HCT116 (cell line): ENCODE data around the gene PTGR2.

Source experiments
- CTCF ChIP-seq, 3 experiments: fragments of 200-600 bp in 1 of 3; sonication (generic) in 1 of 3; IDR thresholded peaks in 2 of 3; conservative IDR thresholded peaks in 1 of 3; 2 replicates each; pipeline ENCODE4 v1.5.1; 2012 to 2017; ENCODE audit warnings: low read depth in 2 of 3, low read length in 2 of 3, antibody characterized with exemption in 1 of 3, borderline replicate concordance in 1 of 3, control low read depth in 1 of 3, mild to moderate bottlenecking in 1 of 3, mixed read lengths in 1 of 3, mixed run types in 1 of 3, moderate library complexity in 1 of 3; ENCODE audit not compliant: insufficient read depth in 1 of 3
- ELF1 ChIP-seq: IDR thresholded peaks from 2 replicates; pipeline ENCODE4 v1.6.1; 2012; ENCODE audit warnings: low read depth, borderline replicate concordance
- EZH2 ChIP-seq: fragments of 200-600 bp; sonication (generic); IDR thresholded peaks from 2 replicates; pipeline ENCODE4 v1.6.1; 2017; ENCODE audit warnings: antibody characterized with exemption, mixed run types
- EZH2phosphoT487 ChIP-seq: fragments of 200-600 bp; IDR thresholded peaks from 2 replicates; pipeline ENCODE4 v1.6.1; 2018; ENCODE audit warnings: antibody characterized with exemption, borderline replicate concordance
- MAX ChIP-seq: IDR thresholded peaks from 2 replicates; pipeline ENCODE4 v1.6.1; 2012
- POLR2A ChIP-seq: IDR thresholded peaks from 2 replicates; pipeline ENCODE4 v1.7.0; 2011; ENCODE audit warnings: borderline replicate concordance; ENCODE audit not compliant: insufficient read depth, insufficient read length; ENCODE audit errors: extremely low read depth
- POLR2AphosphoS5 ChIP-seq: IDR thresholded peaks from 2 replicates; pipeline ENCODE4 v1.6.1; 2011; ENCODE audit warnings: mild to moderate bottlenecking, low read depth, low read length, moderate library complexity
- REST ChIP-seq: IDR thresholded peaks from 2 replicates; pipeline ENCODE4 v1.6.1; 2012; ENCODE audit warnings: low read depth
- YY1 ChIP-seq: IDR thresholded peaks from 2 replicates; pipeline ENCODE4 v1.6.1; 2011; ENCODE audit warnings: low read length, low read depth, moderate library complexity, mild to moderate bottlenecking; ENCODE audit not compliant: insufficient replicate concordance; ENCODE audit errors: extremely low read depth

GRCh38 chr14:73879027-73879426 is 27.4 kb downstream of the PTGR2 start:
- TF ChIP-seq CTCF (IDR thresholded peaks at IDR 0.05 in 2 of 3, conservative IDR thresholded peaks at IDR 0.05 in 1 of 3; ENCODE audit: borderline replicate concordance in 1 of 3, insufficient read depth in 1 of 3, low read depth in 2 of 3, low read length in 2 of 3) (no peak), EZH2 (no peak), EZH2phosphoT487 (no peak), MAX (no peak), POLR2A (no peak), POLR2AphosphoS5 (no peak), ELF1 (no peak), YY1 (no peak), REST (no peak)
